HepG2 (cell line): Measurements from ENCODE around the gene FSIP1. TPM values are rescaled to one million over a fixed set of nuclear protein-coding genes. Genes with fewer than 3 reads are reported as not detected.

Source experiments
- ATAC-seq: fragments of 200-7000 bp; cut with Tn5 transposase; 3 replicates; pipeline ENCODE4 v1.9.1; 2020; ENCODE audit warnings: mild to moderate bottlenecking, moderate library complexity
- BruUV-seq: library from RNA; stranded (reverse); fragments of 400-500 nt; replicated peaks from 2 replicates; lab custom pipeline; 2021; lab: Mats Ljungman, UMichigan
- CTCF ChIA-PET: fragments of 300-600 bp; formaldehyde crosslinking; extraction: SDS; loops from one replicate; lab custom pipeline; 2021; ENCODE audit warnings: low total read pairs, inconsistent platforms, low intra/inter-chr PET ratio; lab: Yijun Ruan, JAX
- POLR2A ChIA-PET: fragments of 350-600 bp; sonication (Branson Sonifier 250); formaldehyde crosslinking; loops from one replicate; lab custom pipeline; 2020; ENCODE audit warnings: antibody characterized with exemption, inconsistent platforms; lab: Yijun Ruan, JAX
- DNase-seq: peaks from one replicate; pipeline ENCODE4 v3.0.0-alpha.2; 2015; ENCODE audit warnings: low spot score
- FAIRE-seq: peaks from 3 replicates; lab custom pipeline; 2011; peaks lifted over from hg19 to GRCh38; lab: Jason Lieb, UNC
- H2AFZ ChIP-seq: one replicate; pipeline ENCODE4 v1.6.1; 2011; ENCODE audit warnings: low read length, inconsistent platforms
- H3K27ac ChIP-seq: fragments of 300-600 bp; 3 replicates; pipeline ENCODE4 v1.8.0; 2011; ENCODE audit warnings: mixed run types, mild to moderate bottlenecking, mixed read lengths, low read length, inconsistent platforms; ENCODE audit not compliant: insufficient read depth; ENCODE audit errors: extremely low read length
- H3K27me3 ChIP-seq, 2 experiments: fragments of 200-600 bp in 1 of 2; 2 replicates in 1 of 2; 3 replicates in 1 of 2; pipeline versions ENCODE4 v1.6.0 to v1.8.0; 2011; ENCODE audit warnings: low read length in 2 of 2, mild to moderate bottlenecking in 2 of 2, moderate library complexity in 2 of 2, inconsistent platforms in 1 of 2; ENCODE audit not compliant: insufficient read depth in 2 of 2, control insufficient read depth in 1 of 2
- H3K36me3 ChIP-seq, 2 experiments: fragments of 200-600 bp in 1 of 2; replicated peaks in 1 of 2; 2 replicates in 1 of 2; 3 replicates in 1 of 2; pipeline versions ENCODE4 v1.5.1 to v1.8.0; 2011; ENCODE audit warnings: low read length in 2 of 2, inconsistent platforms in 1 of 2; ENCODE audit not compliant: insufficient read depth in 2 of 2, control insufficient read depth in 1 of 2
- H3K4me1 ChIP-seq: 2 replicates; pipeline ENCODE4 v1.5.1; 2012; ENCODE audit warnings: low read length, inconsistent platforms; ENCODE audit not compliant: insufficient read depth
- H3K4me2 ChIP-seq: 2 replicates; pipeline ENCODE4 v1.6.0; 2011; ENCODE audit warnings: low read depth, low read length, inconsistent platforms
- H3K4me3 ChIP-seq, 3 experiments: fragments of 200-600 bp in 1 of 3; sonication (generic), shearing (Covaris generic) in 1 of 3; replicated peaks in 1 of 3; 2 replicates each; pipeline ENCODE4 v1.5.1; 2011 to 2016; ENCODE audit warnings: low read length in 3 of 3, inconsistent platforms in 2 of 3, low read depth in 2 of 3, mild to moderate bottlenecking in 2 of 3, control low read depth in 1 of 3, mixed read lengths in 1 of 3; ENCODE audit not compliant: insufficient read depth in 1 of 3
- H3K79me2 ChIP-seq: one replicate; pipeline ENCODE4 v1.6.1; 2011; ENCODE audit warnings: low read length, inconsistent platforms; ENCODE audit not compliant: insufficient read depth
- H3K9ac ChIP-seq: 2 replicates; pipeline ENCODE4 v1.6.0; 2011; ENCODE audit warnings: mild to moderate bottlenecking, low read depth, low read length, inconsistent platforms; ENCODE audit not compliant: insufficient read depth
- H3K9me3 ChIP-seq: 2 replicates; pipeline ENCODE4 v1.5.1; 2012; ENCODE audit warnings: mild to moderate bottlenecking, low read length
- H4K20me1 ChIP-seq: 2 replicates; pipeline ENCODE4 v1.6.0; 2011; ENCODE audit warnings: inconsistent platforms, mild to moderate bottlenecking, low read length, moderate library complexity; ENCODE audit not compliant: insufficient read depth
- IRF1 ChIP-seq: sonication (generic); formaldehyde crosslinking; IDR thresholded peaks from 2 replicates; pipeline ENCODE4 v1.4.0; 2020; ENCODE audit warnings: low read depth, mild to moderate bottlenecking, missing genetic modification reagents
- NFYC ChIP-seq: IDR thresholded peaks from 2 replicates; pipeline ENCODE4 v1.6.1; 2016; ENCODE audit warnings: missing genetic modification reagents, missing compliant biosample characterization
- ONECUT2 ChIP-seq: sonication (generic); formaldehyde crosslinking; IDR thresholded peaks from 2 replicates; pipeline ENCODE4 v1.4.0; 2020; ENCODE audit warnings: missing genetic modification reagents
- RBFOX2 ChIP-seq: fragments of 200-400 bp; formaldehyde crosslinking; IDR thresholded peaks from 2 replicates; pipeline ENCODE4 v1.6.1; 2017; ENCODE audit warnings: low read depth, mild to moderate bottlenecking, low read length
- REL ChIP-seq: sonication (generic); formaldehyde crosslinking; conservative IDR thresholded peaks from 2 replicates; pipeline ENCODE4 v1.8.0; 2022; ENCODE audit warnings: mild to moderate bottlenecking, missing genetic modification reagents, moderate library complexity
- SRSF9 ChIP-seq: fragments of 200-400 bp; formaldehyde crosslinking; IDR thresholded peaks from 2 replicates; pipeline ENCODE4 v1.6.1; 2018; ENCODE audit warnings: borderline replicate concordance, mild to moderate bottlenecking, low read depth, low read length; ENCODE audit not compliant: insufficient read depth, poor library complexity, severe bottlenecking
- SUZ12 ChIP-seq: fragments of 150-350 bp; IDR thresholded peaks from 2 replicates; pipeline ENCODE4 v1.6.1; 2014; ENCODE audit warnings: low read depth, low read length
- THYN1 ChIP-seq: sonication (generic); formaldehyde crosslinking; IDR thresholded peaks from 2 replicates; pipeline ENCODE4 v1.8.1; 2023; ENCODE audit warnings: low read depth, mild to moderate bottlenecking, moderate library complexity, missing genetic modification reagents, borderline replicate concordance
- ZNF383 ChIP-seq: sonication (generic); formaldehyde crosslinking; IDR thresholded peaks from 2 replicates; pipeline ENCODE4 v1.4.0; 2020; ENCODE audit warnings: missing genetic modification reagents, mild to moderate bottlenecking, borderline replicate concordance
- ZNF558 ChIP-seq: sonication (generic); formaldehyde crosslinking; IDR thresholded peaks from 2 replicates; pipeline ENCODE4 v1.9.0; 2022; ENCODE audit warnings: mild to moderate bottlenecking, missing genetic modification reagents, borderline replicate concordance
- ZNF597 ChIP-seq: sonication (generic); formaldehyde crosslinking; IDR thresholded peaks from 2 replicates; pipeline ENCODE4 v1.5.0; 2020; ENCODE audit warnings: missing genetic modification reagents
- ZNF891 ChIP-seq: sonication (generic); formaldehyde crosslinking; IDR thresholded peaks from 2 replicates; pipeline ENCODE4 v1.5.0; 2020; ENCODE audit warnings: mild to moderate bottlenecking, missing genetic modification reagents
- in situ Hi-C: cut with HindIII; loops from 2 replicates; pipeline ENCODE4 v1.10.0; 2017; ENCODE audit warnings: low pct_unique_long_range_greater_than_20kb; ENCODE audit not compliant: extremely low pct_ligation_motif_present
- intact Hi-C: fragments of 100-400 bp; cut with micrococcal nuclease; formaldehyde crosslinking; loops from one replicate; pipeline ENCODE4 v1.10.0; 2022; ENCODE audit not compliant: unreplicated experiment
- polyA plus RNA-seq, 8 experiments: library from polyadenylated mRNA; depleted of rRNA in 3 of 8; stranded (reverse) in 7 of 8; unstranded in 1 of 8; fragments of >200 nt; fragmentation: Illumina TruSeq in 4 of 8; extraction: Trizol in 4 of 8; gene quantifications; 2 replicates each; pipeline versions ENCODE4 v1.2.1 to v1.2.3, GENCODE V29; 2011 to 2016; ENCODE audit warnings: low read depth in 4 of 8, missing spikeins in 1 of 8, mixed read lengths in 1 of 8; ENCODE audit not compliant: insufficient read depth in 1 of 8
- total RNA-seq, 5 experiments: library from RNA; depleted of rRNA; stranded (reverse); fragments of >200 nt; fragmentation: Illumina TruSeq; extraction: Trizol; gene quantifications; 2 replicates each; pipeline ENCODE4 v1.2.3, GENCODE V29; 2016; ENCODE audit warnings: low read depth in 1 of 5

Gene FSIP1
- total and polyA plus RNA-seq, 2 of the 13 experiments (the other 11 are each of a cell fraction or from before 2014, with no cell fraction given): 0.18 TPM; not detected in 1

- ATAC-seq: no peak
- H3K36me3 ChIP-seq: no peaks in the 10 kb centered on the region
- no peak overlapping the region for H3K9ac ChIP-seq
- no peak overlapping the region for H3K27ac ChIP-seq
- no peak overlapping the region for H2AFZ ChIP-seq
- intact Hi-C loops: no loop called here
- H3K9me3 ChIP-seq: no peaks in the 10 kb centered on the region
- no peaks in the 10 kb centered on the region for H3K79me2 ChIP-seq
- FAIRE-seq: no peak
- TF ChIP-seq RBFOX2 (no peak), SRSF9 (no peak), ZNF383 (no peak), NFYC (CRISPR knock-in tag) (no peak), SUZ12 (no peak), ZNF597 (CRISPR knock-in tag) (no peak), REL (CRISPR knock-in tag) (no peak), IRF1 (CRISPR knock-in tag) (no peak), THYN1 (CRISPR knock-in tag) (no peak), ZNF891 (no peak), ZNF558 (CRISPR knock-in tag) (no peak), ONECUT2 (CRISPR knock-in tag) (no peak)
- TF ChIP-seq, all 625 proteins: peak for 0
- Histone ChIP-seq H4K20me1 (no peaks in the 10 kb centered on the region), H3K27me3 (no peaks in the 10 kb centered on the region), H3K4me3 (no peak overlapping the region), H3K4me1 (no peaks in the 10 kb centered on the region), H3K4me2 (no peak overlapping the region)
- CTCF ChIA-PET: no interaction called here
- in situ Hi-C loops: no loop called here
- DNase-seq: no peak
- POLR2A ChIA-PET: interaction anchor here (1.0 kb wide), 1 partner anchor 26 kb away, joined by 4 read pairs; the partner anchor contains the start of gene THBS1
- no TSS peak for BruUV-seq
Observed at GRCh38 chr15:39554746-39555387, 227.8 kb downstream of the FSIP1 start.
